ENCODE measurements around the gene EPB41L3. TPM values are rescaled to one million over a fixed set of nuclear protein-coding genes. Genes with fewer than 3 reads are reported as not detected.

EPB41L3 gene
- polyA plus RNA-seq, 1 donor (not counting 4 experiments of a cell fraction or from before 2014, with no cell fraction given), result 0.39 TPM

DNA sequence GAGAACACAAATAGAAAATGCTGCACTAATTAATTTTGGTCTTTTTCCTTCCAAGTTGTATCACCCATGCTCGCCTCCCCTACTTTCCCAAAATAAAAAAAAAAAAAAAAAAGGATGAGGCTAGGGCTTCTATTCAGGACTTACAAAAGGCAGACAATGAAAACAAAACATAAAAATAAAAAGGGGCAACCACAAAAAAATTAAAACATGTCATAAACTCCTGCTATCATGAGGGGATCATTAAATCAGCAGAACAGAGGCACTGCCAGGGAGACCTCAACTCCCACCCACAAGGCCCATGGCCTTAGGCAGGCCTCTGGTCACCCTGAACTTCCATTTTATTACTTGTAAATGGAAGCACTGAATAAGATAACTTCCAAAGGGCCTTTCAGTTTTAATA is 23.3 kb downstream of the EPB41L3 start:
- no peaks in the 10 kb centered on the region for H3K4me1 ChIP-seq (ENCODE audit: control insufficient read depth, extremely low read depth, insufficient read depth, low read length)
- TF ChIP-seq EZH2 (IDR thresholded peaks at IDR 0.05; ENCODE audit: low read length), result no peak
- TF ChIP-seq, protein P1, sequence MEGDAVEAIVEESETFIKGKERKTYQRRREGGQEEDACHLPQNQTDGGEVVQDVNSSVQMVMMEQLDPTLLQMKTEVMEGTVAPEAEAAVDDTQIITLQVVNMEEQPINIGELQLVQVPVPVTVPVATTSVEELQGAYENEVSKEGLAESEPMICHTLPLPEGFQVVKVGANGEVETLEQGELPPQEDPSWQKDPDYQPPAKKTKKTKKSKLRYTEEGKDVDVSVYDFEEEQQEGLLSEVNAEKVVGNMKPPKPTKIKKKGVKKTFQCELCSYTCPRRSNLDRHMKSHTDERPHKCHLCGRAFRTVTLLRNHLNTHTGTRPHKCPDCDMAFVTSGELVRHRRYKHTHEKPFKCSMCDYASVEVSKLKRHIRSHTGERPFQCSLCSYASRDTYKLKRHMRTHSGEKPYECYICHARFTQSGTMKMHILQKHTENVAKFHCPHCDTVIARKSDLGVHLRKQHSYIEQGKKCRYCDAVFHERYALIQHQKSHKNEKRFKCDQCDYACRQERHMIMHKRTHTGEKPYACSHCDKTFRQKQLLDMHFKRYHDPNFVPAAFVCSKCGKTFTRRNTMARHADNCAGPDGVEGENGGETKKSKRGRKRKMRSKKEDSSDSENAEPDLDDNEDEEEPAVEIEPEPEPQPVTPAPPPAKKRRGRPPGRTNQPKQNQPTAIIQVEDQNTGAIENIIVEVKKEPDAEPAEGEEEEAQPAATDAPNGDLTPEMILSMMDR (optimal IDR thresholded peaks at IDR 0.05 in 1 of 3, IDR thresholded peaks at IDR 0.05 in 1 of 3, conservative IDR thresholded peaks at IDR 0.05 in 1 of 3; ENCODE audit: extremely low read depth in 1 of 3, insufficient read depth in 2 of 3, low read length in 3 of 3), result no peak
- no peaks in the 10 kb centered on the region for H3K9me1 ChIP-seq (ENCODE audit: control insufficient read depth, extremely low read depth, insufficient read depth, low read length)
- H3K9me3 ChIP-seq (ENCODE audit: control insufficient read depth, low read depth, low read length), result no peaks in the 10 kb centered on the region
- no peak overlapping the region for H3K4me2 ChIP-seq (ENCODE audit: control insufficient read depth, extremely low read depth, insufficient read depth, low read depth, low read length)
- no peaks in the 10 kb centered on the region for H3K27me3 ChIP-seq (ENCODE audit: control insufficient read depth, extremely low read depth, insufficient read depth, low read length)
- dilution Hi-C loops (cut with MboI; ENCODE audit: extremely low pct_ligation_motif_present, low sequenced_read_pairs), result no loop called here
- no peaks in the 10 kb centered on the region for H3K36me3 ChIP-seq (ENCODE audit: control insufficient read depth in 2 of 2, extremely low read depth in 1 of 2, insufficient read depth in 2 of 2, low read length in 2 of 2)
- FAIRE-seq (no peak), DNase-seq (ENCODE audit: low read depth, low spot score) (no peak)
- H3K9ac ChIP-seq (ENCODE audit: control insufficient read depth, extremely low read depth, insufficient read depth, low read length), result no peak overlapping the region
- H3K27ac ChIP-seq (ENCODE audit: control insufficient read depth, insufficient read depth, low read length), result no peak overlapping the region
- no peak overlapping the region for H2AFZ ChIP-seq (ENCODE audit: control insufficient read depth, low read length)
- no peak overlapping the region for H3K4me3 ChIP-seq (ENCODE audit: control insufficient read depth in 2 of 3, extremely low read depth in 1 of 3, insufficient read depth in 2 of 3, low read depth in 1 of 3, low read length in 3 of 3)
- H3K79me2 ChIP-seq (ENCODE audit: control insufficient read depth, insufficient read depth, low read length), result no peaks in the 10 kb centered on the region
- H4K20me1 ChIP-seq (ENCODE audit: control insufficient read depth, extremely low read depth, insufficient read depth, low read length), result no peaks in the 10 kb centered on the region

GRCh38 chr18:5519448-5520298 is 24.1 kb downstream of the EPB41L3 start:
- no peak overlapping the region for H3K4me3 ChIP-seq (ENCODE audit: control insufficient read depth in 2 of 3, extremely low read depth in 1 of 3, insufficient read depth in 2 of 3, low read depth in 1 of 3, low read length in 3 of 3)
- H3K79me2 ChIP-seq (ENCODE audit: control insufficient read depth, insufficient read depth, low read length), result no peaks in the 10 kb centered on the region
- no peaks in the 10 kb centered on the region for H3K9me3 ChIP-seq (ENCODE audit: control insufficient read depth, low read depth, low read length)
- TF ChIP-seq EZH2 (IDR thresholded peaks at IDR 0.05; ENCODE audit: low read length), result no peak
- TF ChIP-seq, protein P1 (optimal IDR thresholded peaks at IDR 0.05 in 1 of 3, IDR thresholded peaks at IDR 0.05 in 1 of 3, conservative IDR thresholded peaks at IDR 0.05 in 1 of 3; ENCODE audit: extremely low read depth in 1 of 3, insufficient read depth in 2 of 3, low read length in 3 of 3), result no peak
- no peak for DNase-seq (ENCODE audit: low read depth, low spot score)
- H3K4me2 ChIP-seq (ENCODE audit: control insufficient read depth, extremely low read depth, insufficient read depth, low read depth, low read length), result no peak overlapping the region
- no peak for FAIRE-seq
- H3K27me3 ChIP-seq (ENCODE audit: control insufficient read depth, extremely low read depth, insufficient read depth, low read length), result no peaks in the 10 kb centered on the region
- H4K20me1 ChIP-seq (ENCODE audit: control insufficient read depth, extremely low read depth, insufficient read depth, low read length), result no peaks in the 10 kb centered on the region
- H3K36me3 ChIP-seq (ENCODE audit: control insufficient read depth in 2 of 2, extremely low read depth in 1 of 2, insufficient read depth in 2 of 2, low read length in 2 of 2), result no peaks in the 10 kb centered on the region
- H2AFZ ChIP-seq (ENCODE audit: control insufficient read depth, low read length), result no peak overlapping the region
- H3K9me1 ChIP-seq (ENCODE audit: control insufficient read depth, extremely low read depth, insufficient read depth, low read length), result no peaks in the 10 kb centered on the region
- H3K4me1 ChIP-seq (ENCODE audit: control insufficient read depth, extremely low read depth, insufficient read depth, low read length), result no peaks in the 10 kb centered on the region
- no peak overlapping the region for H3K27ac ChIP-seq (ENCODE audit: control insufficient read depth, insufficient read depth, low read length)
- dilution Hi-C loops (cut with MboI; ENCODE audit: extremely low pct_ligation_motif_present, low sequenced_read_pairs), result no loop called here
- H3K9ac ChIP-seq (ENCODE audit: control insufficient read depth, extremely low read depth, insufficient read depth, low read length), result no peak overlapping the region

All from keratinocyte (primary cell).